ENCODE data around the gene LMOD2. TPM values are rescaled to one million over a fixed set of nuclear protein-coding genes. Genes with fewer than 3 reads are reported as not detected.

Gene LMOD2
- total RNA-seq, 1 donor from 2014 or later, result not detected

DNA sequence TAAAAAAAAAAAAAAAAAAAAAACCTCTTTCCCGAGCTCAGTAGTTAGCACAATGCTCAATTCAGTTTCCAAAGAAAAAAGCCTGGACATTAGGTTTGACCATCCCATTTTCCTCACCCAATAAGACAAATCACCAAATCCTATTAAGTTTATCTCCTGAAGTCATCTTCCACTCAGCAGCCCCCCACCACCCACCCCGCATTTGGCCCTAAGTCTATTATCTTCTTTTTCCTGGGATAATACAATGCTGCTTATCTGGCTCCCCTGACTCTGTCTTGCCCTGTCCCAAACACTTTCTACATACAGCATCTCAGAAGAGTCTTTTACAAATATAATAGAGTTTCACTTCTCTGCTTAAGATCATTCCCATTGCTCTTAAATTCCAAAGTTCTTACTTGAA, 17.8 kb upstream of the LMOD2 start:
- no peak for DNase-seq
- no peaks in the 10 kb centered on the region for H3K36me3 Mint-ChIP-seq (ENCODE audit: unreplicated experiment)

DNA sequence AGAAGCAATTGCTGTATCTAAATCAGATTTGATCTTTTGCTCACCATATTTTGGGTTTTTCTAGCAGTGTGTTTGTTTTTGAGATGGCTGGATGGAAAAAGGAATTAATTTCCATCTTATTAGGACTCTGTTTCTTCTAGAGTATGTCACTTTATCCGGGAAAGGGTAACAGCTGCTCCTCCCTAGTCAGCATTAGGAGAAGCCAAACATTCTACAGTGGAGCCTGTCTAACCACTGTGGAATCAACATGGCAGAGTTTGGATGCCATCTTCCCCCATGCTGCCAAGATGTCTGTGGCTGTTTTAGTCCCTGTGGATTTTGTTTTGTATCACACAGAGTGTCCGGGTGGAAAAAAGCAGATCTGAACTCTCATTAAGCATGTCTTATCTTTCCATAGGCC, 16.0 kb upstream of the LMOD2 start:
- Mint-ChIP-seq H3K4me1 (ENCODE audit: low read depth, unreplicated experiment) (peaks cover 18% of the 10 kb centered on the region), H3K27ac (ENCODE audit: unreplicated experiment) (no peak overlapping the region), H3K27me3 (ENCODE audit: unreplicated experiment) (no peaks in the 10 kb centered on the region), H3K4me3 (ENCODE audit: unreplicated experiment) (no peak overlapping the region), H3K9me3 (ENCODE audit: unreplicated experiment) (no peaks in the 10 kb centered on the region), H3K36me3 (ENCODE audit: unreplicated experiment) (no peaks in the 10 kb centered on the region)
- no peak for DNase-seq
- TF ChIP-seq, protein P1, sequence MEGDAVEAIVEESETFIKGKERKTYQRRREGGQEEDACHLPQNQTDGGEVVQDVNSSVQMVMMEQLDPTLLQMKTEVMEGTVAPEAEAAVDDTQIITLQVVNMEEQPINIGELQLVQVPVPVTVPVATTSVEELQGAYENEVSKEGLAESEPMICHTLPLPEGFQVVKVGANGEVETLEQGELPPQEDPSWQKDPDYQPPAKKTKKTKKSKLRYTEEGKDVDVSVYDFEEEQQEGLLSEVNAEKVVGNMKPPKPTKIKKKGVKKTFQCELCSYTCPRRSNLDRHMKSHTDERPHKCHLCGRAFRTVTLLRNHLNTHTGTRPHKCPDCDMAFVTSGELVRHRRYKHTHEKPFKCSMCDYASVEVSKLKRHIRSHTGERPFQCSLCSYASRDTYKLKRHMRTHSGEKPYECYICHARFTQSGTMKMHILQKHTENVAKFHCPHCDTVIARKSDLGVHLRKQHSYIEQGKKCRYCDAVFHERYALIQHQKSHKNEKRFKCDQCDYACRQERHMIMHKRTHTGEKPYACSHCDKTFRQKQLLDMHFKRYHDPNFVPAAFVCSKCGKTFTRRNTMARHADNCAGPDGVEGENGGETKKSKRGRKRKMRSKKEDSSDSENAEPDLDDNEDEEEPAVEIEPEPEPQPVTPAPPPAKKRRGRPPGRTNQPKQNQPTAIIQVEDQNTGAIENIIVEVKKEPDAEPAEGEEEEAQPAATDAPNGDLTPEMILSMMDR (IDR thresholded peaks at IDR 0.05; ENCODE audit: partially characterized antibody, unreplicated experiment), result no peak

More for the DNA sequence above, 17.8 kb upstream of the LMOD2 start:
- Mint-ChIP-seq H3K9me3 (ENCODE audit: unreplicated experiment) (no peaks in the 10 kb centered on the region), H3K27ac (ENCODE audit: unreplicated experiment) (no peak overlapping the region), H3K4me1 (ENCODE audit: low read depth, unreplicated experiment) (peaks cover 10% of the 10 kb centered on the region), H3K27me3 (ENCODE audit: unreplicated experiment) (no peaks in the 10 kb centered on the region), H3K4me3 (ENCODE audit: unreplicated experiment) (no peak overlapping the region)
- TF ChIP-seq, protein P1 (IDR thresholded peaks at IDR 0.05; ENCODE audit: partially characterized antibody, unreplicated experiment), result no peak

DNA sequence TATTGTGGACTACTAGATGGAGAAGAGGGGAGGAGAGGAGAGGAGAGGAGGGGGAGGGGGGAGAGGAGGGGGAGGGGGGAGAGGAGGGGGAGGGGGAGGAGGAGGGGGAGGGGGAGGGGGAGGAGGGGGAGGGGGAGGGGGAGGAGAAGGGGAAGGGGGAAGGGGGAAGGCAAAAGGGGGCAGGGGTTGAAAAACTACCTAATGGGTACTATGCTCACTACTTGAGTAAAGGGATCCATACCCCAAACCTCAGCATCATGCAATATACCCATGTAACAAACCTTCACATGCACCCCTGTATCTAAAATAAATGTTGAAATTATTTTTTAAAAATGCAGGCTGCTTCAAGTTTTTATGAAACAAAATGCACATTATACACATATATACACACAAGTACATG, 15.1 kb upstream of the LMOD2 start:
- H3K4me3 Mint-ChIP-seq (ENCODE audit: unreplicated experiment), result no peak overlapping the region
- H3K9me3 Mint-ChIP-seq (ENCODE audit: unreplicated experiment), result no peaks in the 10 kb centered on the region
- H3K27me3 Mint-ChIP-seq (ENCODE audit: unreplicated experiment), result no peaks in the 10 kb centered on the region
- DNase-seq, result no peak
- H3K4me1 Mint-ChIP-seq (ENCODE audit: low read depth, unreplicated experiment), result peaks cover 19% of the 10 kb centered on the region
- H3K36me3 Mint-ChIP-seq (ENCODE audit: unreplicated experiment), result no peaks in the 10 kb centered on the region
- TF ChIP-seq, protein P1 (IDR thresholded peaks at IDR 0.05; ENCODE audit: partially characterized antibody, unreplicated experiment), result no peak
- no peak overlapping the region for H3K27ac Mint-ChIP-seq (ENCODE audit: unreplicated experiment)

- H3K27me3 Mint-ChIP-seq (ENCODE audit: unreplicated experiment), result no peaks in the 10 kb centered on the region
- no peaks in the 10 kb centered on the region for H3K36me3 Mint-ChIP-seq (ENCODE audit: unreplicated experiment)
- TF ChIP-seq, protein P1 (IDR thresholded peaks at IDR 0.05; ENCODE audit: partially characterized antibody, unreplicated experiment), result no peak
- H3K9me3 Mint-ChIP-seq (ENCODE audit: unreplicated experiment), result no peaks in the 10 kb centered on the region
- H3K4me1 Mint-ChIP-seq (ENCODE audit: low read depth, unreplicated experiment), result peaks cover 22% of the 10 kb centered on the region
- no peak for DNase-seq
- H3K27ac Mint-ChIP-seq (ENCODE audit: unreplicated experiment), result no peak overlapping the region
- no peak overlapping the region for H3K4me3 Mint-ChIP-seq (ENCODE audit: unreplicated experiment)
These were observed 13.8 kb upstream of the LMOD2 start for GRCh38 chr7:123641901-123642300.

DNA sequence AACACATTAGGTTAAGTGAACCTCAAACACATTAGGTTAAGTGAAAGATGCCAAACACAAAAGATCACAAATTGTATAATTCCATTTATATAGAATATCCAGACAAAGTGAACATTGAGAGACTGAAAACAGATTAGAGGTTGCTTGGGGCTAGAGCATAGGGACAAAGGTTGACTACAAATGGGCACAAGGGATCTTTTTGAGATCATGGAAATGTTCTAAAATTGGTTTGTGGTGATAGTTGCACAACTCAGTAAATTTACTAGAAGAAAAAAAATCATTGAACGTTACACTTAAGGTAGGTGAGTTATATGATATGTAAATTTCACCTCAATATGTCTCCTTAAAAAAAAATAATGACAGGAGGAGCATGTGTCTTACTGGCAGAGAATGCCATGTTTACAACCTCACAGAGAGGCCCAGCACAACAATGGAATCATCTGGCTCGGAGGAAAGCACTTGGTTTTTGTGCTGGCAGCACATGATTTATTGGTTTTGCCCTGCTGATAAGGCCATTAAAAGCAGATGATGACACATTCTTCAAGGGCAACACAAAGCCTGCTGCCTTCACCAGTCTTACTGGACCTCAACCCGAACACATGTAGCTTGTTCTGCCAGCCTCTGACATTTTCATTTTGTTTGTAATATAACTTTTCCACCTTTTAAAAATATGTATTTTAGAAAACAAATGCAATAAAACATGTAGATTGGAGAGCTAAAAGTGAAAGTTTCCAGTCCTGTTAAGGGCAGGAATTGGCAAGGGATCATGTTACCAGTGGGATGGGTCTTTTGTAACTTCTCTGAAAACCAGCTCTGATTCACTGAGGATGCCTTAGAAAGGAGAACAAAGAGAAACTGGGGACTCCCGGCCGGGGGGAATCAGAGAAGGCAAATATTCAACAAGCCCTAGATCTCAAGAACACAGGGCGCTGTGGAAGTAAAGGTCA, 11.9 kb upstream of the LMOD2 start:
- no peak for DNase-seq
- no peak overlapping the region for H3K27ac Mint-ChIP-seq (ENCODE audit: unreplicated experiment)
- no peaks in the 10 kb centered on the region for H3K27me3 Mint-ChIP-seq (ENCODE audit: unreplicated experiment)
- no peaks in the 10 kb centered on the region for H3K9me3 Mint-ChIP-seq (ENCODE audit: unreplicated experiment)
- H3K36me3 Mint-ChIP-seq (ENCODE audit: unreplicated experiment), result no peaks in the 10 kb centered on the region
- H3K4me3 Mint-ChIP-seq (ENCODE audit: unreplicated experiment), result no peak overlapping the region
- TF ChIP-seq, protein P1 (IDR thresholded peaks at IDR 0.05; ENCODE audit: partially characterized antibody, unreplicated experiment), result no peak
- H3K4me1 Mint-ChIP-seq (ENCODE audit: low read depth, unreplicated experiment), result peaks cover 18% of the 10 kb centered on the region

All from glutamatergic neuron (in vitro differentiated cells).